GM20000 (cell line): ENCODE results near the gene NTNG2.

ENCODE experiments used
- DNase-seq: peaks from one replicate; pipeline ENCODE4 v3.0.0; 2012; ENCODE audit warnings: low spot score
- TF ChIP-seq, protein P1 (sequence below): IDR thresholded peaks from 2 replicates; pipeline ENCODE4 v1.5.1; 2012; ENCODE audit warnings: mild to moderate bottlenecking, control low read depth; ENCODE audit errors: extremely low read depth, missing control alignments

NTNG2 gene

GRCh38 chr9:132156262-132156661, 5.6 kb upstream of the NTNG2 start:
- TF ChIP-seq, protein P1, sequence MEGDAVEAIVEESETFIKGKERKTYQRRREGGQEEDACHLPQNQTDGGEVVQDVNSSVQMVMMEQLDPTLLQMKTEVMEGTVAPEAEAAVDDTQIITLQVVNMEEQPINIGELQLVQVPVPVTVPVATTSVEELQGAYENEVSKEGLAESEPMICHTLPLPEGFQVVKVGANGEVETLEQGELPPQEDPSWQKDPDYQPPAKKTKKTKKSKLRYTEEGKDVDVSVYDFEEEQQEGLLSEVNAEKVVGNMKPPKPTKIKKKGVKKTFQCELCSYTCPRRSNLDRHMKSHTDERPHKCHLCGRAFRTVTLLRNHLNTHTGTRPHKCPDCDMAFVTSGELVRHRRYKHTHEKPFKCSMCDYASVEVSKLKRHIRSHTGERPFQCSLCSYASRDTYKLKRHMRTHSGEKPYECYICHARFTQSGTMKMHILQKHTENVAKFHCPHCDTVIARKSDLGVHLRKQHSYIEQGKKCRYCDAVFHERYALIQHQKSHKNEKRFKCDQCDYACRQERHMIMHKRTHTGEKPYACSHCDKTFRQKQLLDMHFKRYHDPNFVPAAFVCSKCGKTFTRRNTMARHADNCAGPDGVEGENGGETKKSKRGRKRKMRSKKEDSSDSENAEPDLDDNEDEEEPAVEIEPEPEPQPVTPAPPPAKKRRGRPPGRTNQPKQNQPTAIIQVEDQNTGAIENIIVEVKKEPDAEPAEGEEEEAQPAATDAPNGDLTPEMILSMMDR, result no peak
- DNase-seq, result no peak

DNA sequence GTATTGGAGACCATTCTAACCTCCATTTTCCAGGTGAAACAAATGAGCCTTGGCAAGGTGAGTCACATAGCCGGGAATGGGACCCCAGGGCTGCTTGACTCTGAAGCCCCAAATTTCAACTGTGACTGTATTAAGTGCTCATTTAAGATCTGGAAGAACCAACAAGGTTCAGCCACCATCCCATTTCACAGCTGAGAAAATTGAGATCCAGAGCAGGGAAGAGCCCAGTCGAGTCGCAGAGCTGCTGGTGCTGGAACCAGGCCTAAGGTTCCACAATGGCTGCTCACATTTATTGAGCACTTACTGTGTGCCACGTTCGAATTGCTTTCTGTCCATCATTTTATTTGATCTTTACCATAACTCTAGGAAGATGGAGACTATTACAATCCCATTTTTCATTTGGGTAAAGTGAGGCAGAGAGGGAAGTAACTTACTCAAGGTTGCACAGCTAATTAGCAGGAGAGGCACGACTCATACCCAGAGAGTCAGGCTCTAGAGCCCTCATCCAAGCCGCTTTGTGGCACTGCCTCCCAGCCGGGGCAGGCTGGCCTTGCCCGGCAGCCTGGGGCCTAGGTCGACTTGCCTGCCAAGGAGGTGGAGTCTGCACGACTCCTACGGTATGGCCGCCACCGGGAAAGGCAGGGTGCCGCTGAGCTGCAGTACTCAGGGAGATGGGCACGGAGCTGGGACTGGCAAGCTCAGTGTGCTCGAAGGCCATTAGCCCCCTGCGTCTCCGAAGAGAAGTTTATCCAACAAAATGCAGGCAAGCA, 4.3 kb upstream of the NTNG2 start:
- TF ChIP-seq, protein P1, result no peak
- no peak for DNase-seq

DNA sequence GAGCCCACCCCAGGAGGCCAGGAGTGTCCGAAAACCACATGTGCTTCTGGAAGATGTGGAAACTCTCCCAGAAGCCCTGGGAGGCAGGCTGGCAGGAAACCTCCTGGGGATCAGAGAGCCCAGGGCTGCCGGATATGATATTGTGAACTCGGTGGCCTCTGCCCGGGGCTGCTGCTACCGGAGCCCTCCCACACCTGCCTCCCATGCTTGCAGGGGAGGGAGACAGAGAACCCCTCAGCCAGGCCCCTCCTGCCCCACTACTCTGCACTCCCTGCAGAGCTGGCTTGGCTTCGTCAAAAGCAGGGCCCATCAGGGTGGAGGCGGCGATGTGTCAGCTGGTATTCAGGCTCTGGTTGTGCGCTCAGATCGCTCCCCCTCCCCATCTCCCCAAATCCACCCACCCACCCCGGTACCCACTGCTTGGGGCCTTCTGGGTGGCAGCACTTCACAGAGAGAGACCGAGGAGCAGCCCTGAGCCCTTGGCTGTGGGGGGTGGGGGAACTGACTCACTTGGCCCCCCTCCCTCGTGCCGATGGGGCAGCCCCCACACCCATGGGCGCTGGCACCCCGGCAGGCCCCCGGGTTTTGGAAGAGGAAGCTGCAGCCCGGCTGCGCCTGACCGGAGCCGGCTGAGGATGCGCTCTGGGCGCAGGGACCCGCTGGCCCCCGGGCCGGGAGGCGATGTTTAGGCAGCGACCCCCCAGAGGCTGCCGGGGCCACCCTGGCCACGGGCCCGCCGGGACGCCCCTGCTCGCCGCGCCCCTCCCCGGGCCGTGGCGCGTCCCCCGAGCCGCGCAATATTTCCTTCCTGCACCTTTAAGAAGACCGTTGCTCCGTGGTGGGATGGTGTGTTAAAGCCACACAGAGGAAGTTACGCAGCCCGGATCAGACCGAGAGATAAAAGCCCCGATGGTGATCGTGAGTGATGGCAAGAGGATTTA, 786 bp upstream of the NTNG2 start:
- TF ChIP-seq, protein P1, result no peak
- DNase-seq, result peak; percentile 71

- TF ChIP-seq, protein P1, result no peak
- no peak for DNase-seq
Observed at GRCh38 chr9:132162764-132163456, 1.1 kb downstream of the NTNG2 start.

GRCh38 chr9:132163457-132163875, 1.6 kb downstream of the NTNG2 start:
- TF ChIP-seq, protein P1, result no peak
- DNase-seq, result no peak

GRCh38 chr9:132163876-132164603, 2.2 kb downstream of the NTNG2 start:
- TF ChIP-seq, protein P1, result no peak
- no peak for DNase-seq
